HL-60 (cell line): ENCODE results near the gene KLHL5.

Experiments used
- CTCF ChIP-seq: IDR thresholded peaks from one replicate; pipeline ENCODE4 v1.5.1; 2011; ENCODE audit warnings: low read length, control low read depth, inconsistent platforms; ENCODE audit not compliant: insufficient read depth
- GABPA ChIP-seq: IDR thresholded peaks from 2 replicates; pipeline ENCODE4 v1.6.1; 2012; ENCODE audit warnings: low read depth

- TF ChIP-seq CTCF (no peak), GABPA (no peak)
Measured at GRCh38 chr4:39134683-39135306, 72.8 kb downstream of the KLHL5 start.
